HepG2 (cell line): ENCODE data around the gene BIRC5. TPM values are rescaled to one million over a fixed set of nuclear protein-coding genes. Genes with fewer than 3 reads are reported as not detected.

Experiments used
- ASH2L ChIP-seq: fragments of 300-600, 200-600 bp; sonication (generic); IDR thresholded peaks from 2 replicates; pipeline ENCODE4 v1.7.0; 2017; ENCODE audit warnings: low read depth, mild to moderate bottlenecking, moderate library complexity, mixed read lengths, low read length; ENCODE audit not compliant: insufficient read length
- IRX3 ChIP-seq: sonication (generic); formaldehyde crosslinking; IDR thresholded peaks from 2 replicates; pipeline ENCODE4 v1.8.1; 2023; ENCODE audit warnings: mild to moderate bottlenecking, low read depth, missing genetic modification reagents, borderline replicate concordance
- XRCC5 ChIP-seq: fragments of 200-400 bp; formaldehyde crosslinking; optimal IDR thresholded peaks from 2 replicates; pipeline ENCODE3; 2017; ENCODE audit warnings: mild to moderate bottlenecking, low read length
- ZC3H13 ChIP-seq: sonication (generic); formaldehyde crosslinking; IDR thresholded peaks from 2 replicates; pipeline ENCODE4 v1.8.1; 2023; ENCODE audit warnings: mild to moderate bottlenecking, missing genetic modification reagents, moderate library complexity
- polyA plus RNA-seq, 8 experiments: library from polyadenylated mRNA; depleted of rRNA in 3 of 8; stranded (reverse) in 7 of 8; unstranded in 1 of 8; fragments of >200 nt; fragmentation: Illumina TruSeq in 4 of 8; extraction: Trizol in 4 of 8; gene quantifications; 2 replicates each; pipeline versions ENCODE4 v1.2.1 to v1.2.3, GENCODE V29; 2011 to 2016; ENCODE audit warnings: low read depth in 4 of 8, missing spikeins in 1 of 8, mixed read lengths in 1 of 8; ENCODE audit not compliant: insufficient read depth in 1 of 8
- total RNA-seq, 5 experiments: library from RNA; depleted of rRNA; stranded (reverse); fragments of >200 nt; fragmentation: Illumina TruSeq; extraction: Trizol; gene quantifications; 2 replicates each; pipeline ENCODE4 v1.2.3, GENCODE V29; 2016; ENCODE audit warnings: low read depth in 1 of 5
- TF ChIP-seq, protein P1 (sequence below), 2 experiments: fragments of 450-650 bp in 1 of 2; sonication (generic) in 1 of 2; formaldehyde crosslinking in 1 of 2; IDR thresholded peaks; 2 replicates each; pipeline versions ENCODE4 v1.6.1 to v1.8.0; 2016 to 2022; ENCODE audit warnings: antibody characterized with exemption in 1 of 2, mild to moderate bottlenecking in 1 of 2, missing genetic modification reagents in 1 of 2
- TF ChIP-seq, protein P2 (sequence below): sonication (generic); formaldehyde crosslinking; conservative IDR thresholded peaks from 2 replicates; pipeline ENCODE4 v1.4.0; 2020; ENCODE audit warnings: missing genetic modification reagents

BIRC5 gene
- total and polyA plus RNA-seq, 2 of the 13 experiments (the other 11 are each of a cell fraction or from before 2014, with no cell fraction given) = 30.3 to 135 TPM

DNA sequence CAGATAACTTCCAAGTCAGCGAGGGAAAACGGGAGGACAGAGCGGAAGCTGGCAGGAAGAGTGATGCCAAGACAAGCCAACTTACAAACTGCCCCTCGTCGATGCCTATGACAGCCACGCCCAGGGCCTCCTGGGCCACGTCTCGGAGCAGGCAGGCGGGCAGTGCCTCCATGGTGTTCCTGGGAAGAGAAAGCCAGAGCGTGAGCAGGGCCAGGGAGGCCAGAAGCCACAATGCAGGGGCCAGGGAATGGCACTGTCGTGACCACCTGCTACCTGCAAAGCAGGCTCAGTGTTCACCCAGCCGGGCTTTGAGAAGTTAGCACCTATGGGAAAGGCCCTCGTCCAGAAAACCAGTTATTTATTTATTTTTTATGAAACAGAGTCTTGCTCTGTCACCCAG is 31.5 kb upstream of the BIRC5 start (continued):
- TF ChIP-seq, protein P1, sequence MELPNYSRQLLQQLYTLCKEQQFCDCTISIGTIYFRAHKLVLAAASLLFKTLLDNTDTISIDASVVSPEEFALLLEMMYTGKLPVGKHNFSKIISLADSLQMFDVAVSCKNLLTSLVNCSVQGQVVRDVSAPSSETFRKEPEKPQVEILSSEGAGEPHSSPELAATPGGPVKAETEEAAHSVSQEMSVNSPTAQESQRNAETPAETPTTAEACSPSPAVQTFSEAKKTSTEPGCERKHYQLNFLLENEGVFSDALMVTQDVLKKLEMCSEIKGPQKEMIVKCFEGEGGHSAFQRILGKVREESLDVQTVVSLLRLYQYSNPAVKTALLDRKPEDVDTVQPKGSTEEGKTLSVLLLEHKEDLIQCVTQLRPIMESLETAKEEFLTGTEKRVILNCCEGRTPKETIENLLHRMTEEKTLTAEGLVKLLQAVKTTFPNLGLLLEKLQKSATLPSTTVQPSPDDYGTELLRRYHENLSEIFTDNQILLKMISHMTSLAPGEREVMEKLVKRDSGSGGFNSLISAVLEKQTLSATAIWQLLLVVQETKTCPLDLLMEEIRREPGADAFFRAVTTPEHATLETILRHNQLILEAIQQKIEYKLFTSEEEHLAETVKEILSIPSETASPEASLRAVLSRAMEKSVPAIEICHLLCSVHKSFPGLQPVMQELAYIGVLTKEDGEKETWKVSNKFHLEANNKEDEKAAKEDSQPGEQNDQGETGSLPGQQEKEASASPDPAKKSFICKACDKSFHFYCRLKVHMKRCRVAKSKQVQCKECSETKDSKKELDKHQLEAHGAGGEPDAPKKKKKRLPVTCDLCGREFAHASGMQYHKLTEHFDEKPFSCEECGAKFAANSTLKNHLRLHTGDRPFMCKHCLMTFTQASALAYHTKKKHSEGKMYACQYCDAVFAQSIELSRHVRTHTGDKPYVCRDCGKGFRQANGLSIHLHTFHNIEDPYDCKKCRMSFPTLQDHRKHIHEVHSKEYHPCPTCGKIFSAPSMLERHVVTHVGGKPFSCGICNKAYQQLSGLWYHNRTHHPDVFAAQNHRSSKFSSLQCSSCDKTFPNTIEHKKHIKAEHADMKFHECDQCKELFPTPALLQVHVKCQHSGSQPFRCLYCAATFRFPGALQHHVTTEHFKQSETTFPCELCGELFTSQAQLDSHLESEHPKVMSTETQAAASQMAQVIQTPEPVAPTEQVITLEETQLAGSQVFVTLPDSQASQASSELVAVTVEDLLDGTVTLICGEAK (IDR thresholded peaks at IDR 0.05) = no peak
- TF ChIP-seq, protein P1 (CRISPR knock-in tag; IDR thresholded peaks at IDR 0.05) = no peak
- TF ChIP-seq ZC3H13 (no peak), IRX3 (no peak), ASH2L (no peak), XRCC5 (no peak)
- TF ChIP-seq, protein P2, sequence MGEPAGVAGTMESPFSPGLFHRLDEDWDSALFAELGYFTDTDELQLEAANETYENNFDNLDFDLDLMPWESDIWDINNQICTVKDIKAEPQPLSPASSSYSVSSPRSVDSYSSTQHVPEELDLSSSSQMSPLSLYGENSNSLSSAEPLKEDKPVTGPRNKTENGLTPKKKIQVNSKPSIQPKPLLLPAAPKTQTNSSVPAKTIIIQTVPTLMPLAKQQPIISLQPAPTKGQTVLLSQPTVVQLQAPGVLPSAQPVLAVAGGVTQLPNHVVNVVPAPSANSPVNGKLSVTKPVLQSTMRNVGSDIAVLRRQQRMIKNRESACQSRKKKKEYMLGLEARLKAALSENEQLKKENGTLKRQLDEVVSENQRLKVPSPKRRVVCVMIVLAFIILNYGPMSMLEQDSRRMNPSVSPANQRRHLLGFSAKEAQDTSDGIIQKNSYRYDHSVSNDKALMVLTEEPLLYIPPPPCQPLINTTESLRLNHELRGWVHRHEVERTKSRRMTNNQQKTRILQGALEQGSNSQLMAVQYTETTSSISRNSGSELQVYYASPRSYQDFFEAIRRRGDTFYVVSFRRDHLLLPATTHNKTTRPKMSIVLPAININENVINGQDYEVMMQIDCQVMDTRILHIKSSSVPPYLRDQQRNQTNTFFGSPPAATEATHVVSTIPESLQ (CRISPR knock-in tag) = no peak
